Activated naive CD4-positive, alpha-beta T cell treated with anti-CD3 and anti-CD28 coated beads, Interleukin-2, amount 10 ng/mL, durations not matched to agents 7 days and 5 days (primary cell): ENCODE data around the gene ZMIZ2.
A peak's percentile ranks its signal among the peaks of the same experiment; 100 is the strongest.

Source experiments
- CTCF ChIA-PET: fragments of 350-600 bp; sonication (Branson Sonifier 250); formaldehyde crosslinking; loops from one replicate; lab custom pipeline; 2021; ENCODE audit warnings: antibody characterized with exemption; lab: Charles Lee
- DNase-seq: peaks from one replicate; pipeline ENCODE4 v3.0.0-alpha.2; 2020
- H3K27ac Mint-ChIP-seq: one replicate; pipeline ENCODE4 v1.8.0; 2021; ENCODE audit warnings: mild to moderate bottlenecking, moderate library complexity, mixed read lengths
- H3K27me3 Mint-ChIP-seq: one replicate; pipeline ENCODE4 v1.8.0; 2021; ENCODE audit warnings: mild to moderate bottlenecking, mixed read lengths
- H3K36me3 Mint-ChIP-seq: one replicate; pipeline ENCODE4 v1.8.0; 2021; ENCODE audit warnings: mixed read lengths
- H3K4me1 Mint-ChIP-seq: one replicate; pipeline ENCODE4 v1.8.0; 2021; ENCODE audit warnings: mixed read lengths
- H3K4me3 Mint-ChIP-seq: one replicate; pipeline ENCODE4 v1.8.0; 2021; ENCODE audit warnings: mild to moderate bottlenecking, moderate library complexity, mixed read lengths
- H3K9me3 Mint-ChIP-seq: one replicate; pipeline ENCODE4 v1.8.0; 2021; ENCODE audit warnings: mixed read lengths

The ZMIZ2 gene

DNA sequence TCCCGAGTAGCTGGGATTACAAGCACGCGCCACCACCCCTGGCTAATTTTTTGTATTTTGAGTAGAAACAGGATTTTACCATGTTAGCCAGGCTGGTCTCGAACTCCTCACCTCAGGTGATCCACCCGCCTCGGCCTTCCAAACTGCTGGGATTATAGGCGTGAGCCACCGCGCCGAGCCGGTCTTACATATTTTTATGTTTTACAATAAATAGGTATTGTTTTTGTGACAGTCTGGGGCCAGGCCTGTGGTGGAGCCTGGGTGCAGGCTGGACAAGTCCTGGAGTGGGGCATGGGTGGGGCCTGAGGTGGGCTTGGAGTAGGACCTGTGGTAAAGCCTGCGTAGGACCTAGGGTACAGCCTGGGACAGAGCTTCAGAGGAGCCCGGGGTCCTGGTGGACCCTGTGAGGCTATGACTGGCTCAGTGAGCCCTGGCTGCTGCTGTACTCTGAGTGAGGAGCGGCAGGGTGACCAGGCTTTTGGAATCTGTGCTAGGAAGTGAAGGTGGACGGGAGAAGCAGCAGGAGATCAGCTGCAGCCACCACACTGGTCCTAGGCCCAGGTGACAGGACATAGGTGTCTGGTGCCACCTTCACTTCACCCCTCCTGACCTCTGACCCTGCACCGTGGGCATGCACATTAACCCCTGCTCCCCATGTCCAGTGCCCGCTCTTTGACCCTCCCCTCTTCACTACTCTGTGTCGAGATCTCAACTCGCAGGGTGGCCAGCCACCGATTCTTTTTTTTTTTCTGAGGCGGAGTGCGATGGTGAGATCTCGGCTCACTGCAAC, 9.6 kb upstream of the ZMIZ2 start:
- Mint-ChIP-seq H3K4me1 (peaks cover 22% of the 10 kb centered on the region), H3K4me3 (no peak overlapping the region)
- no peak for DNase-seq

GRCh38 chr7:44740055-44740454, 8.6 kb upstream of the ZMIZ2 start:
- Mint-ChIP-seq H3K9me3 (no peaks in the 10 kb centered on the region), H3K4me1 (peaks cover 19% of the 10 kb centered on the region), H3K27ac (no peak overlapping the region), H3K4me3 (no peak overlapping the region), H3K27me3 (no peaks in the 10 kb centered on the region), H3K36me3 (no peaks in the 10 kb centered on the region)
- CTCF ChIA-PET: no interaction called here
- DNase-seq: no peak

More for the DNA sequence above, 9.6 kb upstream of the ZMIZ2 start:
- H3K36me3 Mint-ChIP-seq: no peaks in the 10 kb centered on the region
- no peaks in the 10 kb centered on the region for H3K27me3 Mint-ChIP-seq
- CTCF ChIA-PET: no interaction called here
- H3K27ac Mint-ChIP-seq: no peak overlapping the region
- H3K9me3 Mint-ChIP-seq: no peaks in the 10 kb centered on the region

- Mint-ChIP-seq H3K4me1 (peaks cover 21% of the 10 kb centered on the region), H3K4me3 (no peak overlapping the region), H3K36me3 (no peaks in the 10 kb centered on the region), H3K27me3 (no peaks in the 10 kb centered on the region), H3K27ac (no peak overlapping the region), H3K9me3 (no peaks in the 10 kb centered on the region)
- CTCF ChIA-PET: no interaction called here
- no peak for DNase-seq
Observed at GRCh38 chr7:44743750-44744149, 4.9 kb upstream of the ZMIZ2 start.

DNA sequence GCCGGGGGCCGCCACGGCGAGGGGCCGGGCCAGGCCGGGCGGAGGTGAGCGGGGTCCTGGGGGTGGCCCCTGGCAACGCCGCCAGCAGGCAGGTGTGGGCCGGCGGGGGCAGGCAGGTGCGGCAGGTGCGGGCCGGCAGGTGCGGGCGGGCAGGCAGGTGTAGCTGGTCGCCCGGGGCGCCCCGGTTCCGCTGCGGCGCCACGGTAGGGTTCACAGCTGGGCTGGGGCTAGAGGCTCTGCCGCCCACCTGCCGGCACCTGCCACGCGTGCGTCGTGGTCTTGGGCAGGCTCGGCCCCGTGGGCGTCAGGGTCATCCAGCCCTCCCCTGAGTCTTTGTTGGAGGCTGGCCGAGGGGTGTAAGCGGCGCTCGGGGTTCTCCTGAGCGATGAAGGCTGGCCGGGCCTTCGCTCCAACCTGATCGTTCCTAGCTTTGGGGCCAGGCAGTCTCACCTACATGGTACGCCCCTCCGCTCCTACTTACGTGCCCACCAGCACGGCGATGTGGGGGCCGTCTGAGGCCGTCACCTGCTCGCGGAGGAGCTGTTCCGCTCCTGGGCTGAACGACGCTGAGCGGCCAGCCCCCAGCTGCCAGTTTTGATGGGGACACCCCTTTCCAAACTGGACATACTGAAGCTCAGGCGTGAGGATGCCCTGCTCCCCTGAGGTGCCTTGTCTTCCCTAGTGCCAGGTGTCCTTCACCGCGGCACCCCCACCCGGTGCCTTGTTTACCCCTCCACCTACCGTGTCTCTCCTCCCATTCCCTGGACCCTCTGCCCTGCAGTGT, 493 bp downstream of the ZMIZ2 start:
- Mint-ChIP-seq H3K27ac (peak overlapping the region; percentile 86), H3K4me1 (peaks cover 50% of the 10 kb centered on the region), H3K4me3 (peak overlapping the region; percentile 76), H3K27me3 (no peaks in the 10 kb centered on the region), H3K36me3 (peaks cover 18% of the 10 kb centered on the region), H3K9me3 (no peaks in the 10 kb centered on the region)
- no peak for DNase-seq
- CTCF ChIA-PET: interaction anchor here (1.1 to 1.5 kb wide), 3 partner anchors 20 to 110 kb away, joined by 3 read pairs; no protein-coding TSS in a partner anchor

GRCh38 chr7:44749992-44750391, 1.3 kb downstream of the ZMIZ2 start:
- H3K36me3 Mint-ChIP-seq: peaks cover 18% of the 10 kb centered on the region
- peak overlapping the region; percentile 86 for H3K27ac Mint-ChIP-seq
- DNase-seq: no peak
- peak overlapping the region; percentile 76 for H3K4me3 Mint-ChIP-seq
- no peaks in the 10 kb centered on the region for H3K9me3 Mint-ChIP-seq
- peaks cover 56% of the 10 kb centered on the region for H3K4me1 Mint-ChIP-seq
- no peaks in the 10 kb centered on the region for H3K27me3 Mint-ChIP-seq
- CTCF ChIA-PET: interaction anchor here (1.1 to 1.5 kb wide), 6 partner anchors 12 to 132 kb away, joined by 3 read pairs; no protein-coding TSS in a partner anchor

- Mint-ChIP-seq H3K4me1 (peaks cover 59% of the 10 kb centered on the region), H3K9me3 (no peaks in the 10 kb centered on the region), H3K27ac (peak overlapping the region; percentile 67), H3K36me3 (peaks cover 18% of the 10 kb centered on the region), H3K27me3 (no peaks in the 10 kb centered on the region), H3K4me3 (peak overlapping the region; percentile 76)
- DNase-seq: no peak
- CTCF ChIA-PET: interaction anchor here (1.0 to 1.5 kb wide), 6 partner anchors 13 to 144 kb away, joined by 3 to 4 read pairs (median 3); partner anchors contain the start of gene OGDH
Observed at GRCh38 chr7:44750424-44750823, 1.8 kb downstream of the ZMIZ2 start.

GRCh38 chr7:44750921-44751571, 2.4 kb downstream of the ZMIZ2 start:
- Mint-ChIP-seq H3K4me1 (peaks cover 59% of the 10 kb centered on the region), H3K27ac (peak overlapping the region; percentile 81), H3K36me3 (peaks cover 18% of the 10 kb centered on the region), H3K4me3 (peak overlapping the region; percentile 76), H3K9me3 (no peaks in the 10 kb centered on the region), H3K27me3 (no peaks in the 10 kb centered on the region)
- CTCF ChIA-PET: interaction anchor here (0.6 to 1.5 kb wide), 6 partner anchors 14 to 145 kb away, joined by 3 to 4 read pairs (median 3); partner anchors contain the start of gene OGDH
- peak; percentile 52 for DNase-seq

DNA sequence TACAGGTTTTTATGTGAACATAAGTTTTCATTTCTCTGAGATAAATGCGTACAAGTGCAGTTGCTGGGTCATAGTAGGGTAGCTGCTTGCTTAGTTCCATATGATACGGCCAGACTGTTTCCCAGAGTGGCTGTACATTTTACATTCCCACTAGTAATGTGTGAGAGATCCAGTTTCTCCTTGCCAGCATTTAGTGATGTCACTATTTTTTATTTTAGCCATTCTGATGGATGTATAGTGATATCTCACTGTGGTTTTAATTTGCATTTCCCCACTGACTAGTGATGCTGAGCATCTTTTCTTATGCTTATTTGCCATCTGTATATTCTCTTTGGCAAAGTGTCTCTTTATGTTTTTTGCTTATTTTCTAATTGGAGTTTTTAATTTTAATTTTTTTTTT, 4.2 kb downstream of the ZMIZ2 start:
- peaks cover 18% of the 10 kb centered on the region for H3K36me3 Mint-ChIP-seq
- H3K27ac Mint-ChIP-seq: no peak overlapping the region
- DNase-seq: no peak
- H3K4me1 Mint-ChIP-seq: peaks cover 51% of the 10 kb centered on the region
- H3K9me3 Mint-ChIP-seq: no peaks in the 10 kb centered on the region
- H3K4me3 Mint-ChIP-seq: no peak overlapping the region
- no peaks in the 10 kb centered on the region for H3K27me3 Mint-ChIP-seq
- CTCF ChIA-PET: no interaction called here

DNA sequence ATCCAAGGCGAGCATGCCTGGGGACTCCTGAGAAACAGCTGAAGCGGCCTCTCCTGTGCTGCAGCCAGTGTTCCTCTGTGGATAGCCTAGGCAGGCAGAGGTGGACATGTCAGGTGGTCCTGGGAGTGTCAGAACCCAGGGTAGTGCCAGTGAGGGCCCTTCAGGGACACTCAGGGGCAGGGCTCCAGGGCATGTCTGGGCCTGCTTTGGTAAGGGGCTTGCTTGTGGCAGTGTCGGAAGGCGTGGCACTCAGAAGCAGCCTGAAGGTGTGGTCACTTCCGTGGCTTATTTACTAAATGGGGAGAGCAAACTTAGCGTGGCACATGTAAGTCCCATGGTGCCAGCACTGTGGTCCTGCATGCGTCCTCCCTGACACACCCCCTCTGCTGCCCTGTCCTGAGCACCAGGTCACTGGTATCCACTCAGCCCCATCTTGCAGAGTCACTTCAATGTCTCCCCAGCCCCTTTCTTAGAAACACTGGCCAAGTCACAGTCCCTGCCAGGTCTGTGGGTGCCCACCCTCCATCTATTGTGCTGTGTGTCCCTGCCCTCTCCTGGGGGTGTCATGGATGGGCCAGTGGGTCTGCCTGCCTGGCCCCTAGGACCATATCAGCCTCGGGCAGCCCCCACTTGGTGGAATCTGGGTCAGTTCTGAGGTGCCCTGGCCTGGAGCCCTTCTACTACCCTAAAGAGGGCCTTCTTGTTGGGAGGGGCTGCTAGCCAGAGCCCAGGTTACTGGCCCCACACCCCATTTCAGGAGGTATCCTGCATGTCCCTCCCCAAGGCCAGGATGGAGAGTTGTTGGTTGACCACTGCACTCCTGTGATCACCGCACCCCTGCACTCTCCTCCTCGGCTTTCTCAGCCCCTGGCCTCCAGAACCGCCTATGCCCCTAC, 6.4 kb downstream of the ZMIZ2 start:
- CTCF ChIA-PET: interaction anchor here (1.3 kb wide), 1 partner anchor 43 kb away, joined by 3 read pairs; no protein-coding TSS in a partner anchor
- Mint-ChIP-seq H3K4me3 (no peak overlapping the region), H3K27me3 (no peaks in the 10 kb centered on the region), H3K36me3 (peaks cover 17% of the 10 kb centered on the region), H3K27ac (peak overlapping the region; percentile 45), H3K9me3 (no peaks in the 10 kb centered on the region), H3K4me1 (peaks cover 41% of the 10 kb centered on the region)
- DNase-seq: no peak

DNA sequence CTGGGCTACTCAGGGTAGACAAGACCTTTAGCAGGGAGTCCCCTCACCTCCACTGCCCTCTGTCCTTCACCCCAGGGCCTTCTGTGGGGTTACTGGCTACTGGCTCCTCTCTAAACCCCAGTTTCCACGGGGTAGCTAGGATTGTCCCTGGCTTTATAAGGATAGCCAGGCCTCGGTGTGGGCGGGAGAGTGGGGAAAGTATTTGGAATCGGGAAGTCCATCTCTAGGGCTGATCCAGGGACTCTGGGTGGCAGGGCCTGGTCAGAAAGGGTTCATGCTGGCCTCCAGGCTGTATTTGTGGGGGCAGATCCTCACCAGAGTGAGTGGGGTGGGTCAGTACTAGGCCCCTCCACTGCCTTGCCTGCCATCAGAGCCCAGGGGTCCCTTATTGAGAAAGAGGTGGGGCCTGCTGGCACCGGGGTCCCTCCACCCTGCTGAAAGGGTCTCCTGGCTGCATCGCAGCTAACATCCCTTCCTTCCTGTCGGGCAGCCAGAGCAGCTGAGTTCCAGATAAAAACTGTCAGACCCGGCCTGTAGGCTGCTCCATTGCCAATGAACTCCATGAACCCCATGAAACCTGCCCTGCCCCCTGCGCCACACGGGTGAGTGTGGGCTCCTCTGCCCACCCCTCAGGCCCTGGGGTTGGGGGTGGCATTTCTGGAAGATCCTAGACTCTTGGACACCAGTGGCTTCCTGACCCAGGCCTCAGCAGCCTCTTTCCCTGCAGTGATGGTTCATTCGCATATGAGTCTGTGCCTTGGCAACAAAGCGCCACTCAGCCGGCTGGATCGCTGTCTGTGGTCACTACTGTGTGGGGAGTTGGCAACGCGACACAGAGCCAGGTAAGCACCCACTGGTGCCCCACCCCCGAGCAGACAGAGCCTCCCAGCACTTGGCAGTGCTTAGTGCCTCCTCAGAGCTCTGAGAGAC, 7.3 kb downstream of the ZMIZ2 start:
- CTCF ChIA-PET: interaction anchor here (0.5 kb wide), 1 partner anchor 246 kb away, joined by 3 read pairs; no protein-coding TSS in a partner anchor
- Mint-ChIP-seq H3K4me3 (no peak overlapping the region), H3K27me3 (no peaks in the 10 kb centered on the region), H3K9me3 (no peaks in the 10 kb centered on the region), H3K36me3 (peaks cover 16% of the 10 kb centered on the region), H3K4me1 (peaks cover 32% of the 10 kb centered on the region), H3K27ac (no peak overlapping the region)
- no peak for DNase-seq

GRCh38 chr7:44756904-44757303, 8.3 kb downstream of the ZMIZ2 start:
- no peak for DNase-seq
- H3K27ac Mint-ChIP-seq: no peak overlapping the region
- CTCF ChIA-PET: interaction anchor here (0.5 kb wide), 1 partner anchor 245 kb away, joined by 3 read pairs; no protein-coding TSS in a partner anchor
- peaks cover 16% of the 10 kb centered on the region for H3K36me3 Mint-ChIP-seq
- H3K9me3 Mint-ChIP-seq: no peaks in the 10 kb centered on the region
- H3K27me3 Mint-ChIP-seq: no peaks in the 10 kb centered on the region
- H3K4me3 Mint-ChIP-seq: no peak overlapping the region
- H3K4me1 Mint-ChIP-seq: peaks cover 22% of the 10 kb centered on the region

- Mint-ChIP-seq H3K27ac (no peak overlapping the region), H3K4me3 (no peak overlapping the region), H3K36me3 (peaks cover 18% of the 10 kb centered on the region), H3K9me3 (no peaks in the 10 kb centered on the region), H3K4me1 (peaks cover 20% of the 10 kb centered on the region), H3K27me3 (no peaks in the 10 kb centered on the region)
- CTCF ChIA-PET: no interaction called here
- no peak for DNase-seq
Observed at GRCh38 chr7:44757311-44757710, 8.7 kb downstream of the ZMIZ2 start.
